ENCODE measurements around the gene UBR2.
"Not testable (repeated sequence)": the region's sequence is repeated elsewhere in the genome, so short reads cannot be mapped to it uniquely, and the experiment has no call there.

The UBR2 gene

DNA sequence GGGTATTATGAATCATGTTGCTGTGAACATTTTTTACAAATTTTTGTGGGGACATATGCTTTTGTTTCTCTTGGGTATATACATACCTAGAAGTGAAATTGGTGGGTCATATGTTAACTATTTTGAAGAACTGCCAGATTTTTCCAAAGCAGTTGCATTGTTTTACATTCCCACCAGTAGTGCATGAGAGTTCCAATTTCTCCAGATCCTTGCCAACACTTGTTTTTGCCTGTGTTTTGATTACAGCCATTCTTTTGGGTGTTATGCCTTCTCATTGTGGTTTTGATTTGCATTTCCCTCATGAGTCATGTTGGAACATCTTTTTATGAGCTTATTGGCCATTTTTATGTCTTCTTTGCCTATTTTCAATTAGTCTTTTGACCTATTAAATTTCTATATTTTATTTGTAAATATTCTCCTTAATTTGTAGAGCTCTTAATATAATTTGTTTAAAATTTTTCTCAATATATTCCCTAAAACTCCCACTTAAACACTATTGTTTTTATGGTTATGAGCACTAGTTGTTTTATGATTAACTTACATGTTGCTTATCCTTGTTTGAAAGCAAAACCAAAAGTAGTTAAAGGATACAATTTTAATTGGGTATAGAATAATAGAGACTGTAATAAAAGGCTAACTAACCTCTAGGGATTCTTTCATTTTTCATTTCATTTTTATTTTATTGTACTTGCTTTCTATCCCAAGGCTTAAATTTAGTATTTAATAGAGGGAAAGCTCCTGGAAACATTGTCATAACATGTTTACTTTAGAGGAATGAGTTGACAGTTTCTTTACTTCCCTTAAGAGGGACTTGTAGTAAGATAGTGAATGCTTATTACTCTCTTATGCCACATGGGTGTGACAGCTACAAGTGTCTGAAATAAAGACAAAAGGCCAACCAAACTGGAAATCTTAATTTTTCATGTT, 5.5 kb downstream of the UBR2 start:
- Histone ChIP-seq H3K9me3 (ENCODE audit: control insufficient read depth in 2 of 2, low read length in 2 of 2) (no peaks in the 10 kb centered on the region), H3K36me3 (ENCODE audit: control insufficient read depth in 2 of 2, insufficient read depth in 2 of 2, low read length in 2 of 2) (peaks cover 0 to 4% of the 10 kb centered on the region in 2 donors), H3K27me3 (ENCODE audit: control insufficient read depth in 1 of 2, insufficient read depth in 2 of 2, low read length in 2 of 2) (no peaks in the 10 kb centered on the region), H3K4me1 (ENCODE audit: control insufficient read depth, insufficient read depth, low read length) (peaks cover 15% of the 10 kb centered on the region), H3K27ac (ENCODE audit: low read length) (no peak overlapping the region), H3K4me3 (ENCODE audit: low read length in 2 of 2) (no peak overlapping the region), H3K9ac (ENCODE audit: low read length in 2 of 2) (no peak overlapping the region)

- no peaks in the 10 kb centered on the region for H3K9me3 ChIP-seq (ENCODE audit: control insufficient read depth in 2 of 2, low read length in 2 of 2)
- H3K27ac ChIP-seq (ENCODE audit: low read length): no peak overlapping the region
- H3K9ac ChIP-seq (ENCODE audit: low read length in 2 of 2): no peak overlapping the region
- H3K4me3 ChIP-seq (ENCODE audit: low read length in 2 of 2): no peak overlapping the region
- H3K36me3 ChIP-seq (ENCODE audit: control insufficient read depth in 2 of 2, insufficient read depth in 2 of 2, low read length in 2 of 2): peaks cover 8 to 10% of the 10 kb centered on the region in 2 donors
- peaks cover 12% of the 10 kb centered on the region for H3K4me1 ChIP-seq (ENCODE audit: control insufficient read depth, insufficient read depth, low read length)
- no peaks in the 10 kb centered on the region for H3K27me3 ChIP-seq (ENCODE audit: control insufficient read depth in 1 of 2, insufficient read depth in 2 of 2, low read length in 2 of 2)
These were observed 7.9 kb downstream of the UBR2 start for GRCh38 chr6:42571611-42572342.

- Histone ChIP-seq H3K27ac (ENCODE audit: low read length) (no peak overlapping the region), H3K9ac (ENCODE audit: low read length in 2 of 2) (no peak overlapping the region), H3K27me3 (ENCODE audit: control insufficient read depth in 1 of 2, insufficient read depth in 2 of 2, low read length in 2 of 2) (no peaks in the 10 kb centered on the region), H3K9me3 (ENCODE audit: control insufficient read depth in 2 of 2, low read length in 2 of 2) (no peaks in the 10 kb centered on the region), H3K36me3 (ENCODE audit: control insufficient read depth in 2 of 2, insufficient read depth in 2 of 2, low read length in 2 of 2) (peaks cover 8 to 10% of the 10 kb centered on the region in 2 donors), H3K4me1 (ENCODE audit: control insufficient read depth, insufficient read depth, low read length) (peaks cover 12% of the 10 kb centered on the region), H3K4me3 (ENCODE audit: low read length in 2 of 2) (no peak overlapping the region)
These were observed 8.7 kb downstream of the UBR2 start for GRCh38 chr6:42572523-42572922.

DNA sequence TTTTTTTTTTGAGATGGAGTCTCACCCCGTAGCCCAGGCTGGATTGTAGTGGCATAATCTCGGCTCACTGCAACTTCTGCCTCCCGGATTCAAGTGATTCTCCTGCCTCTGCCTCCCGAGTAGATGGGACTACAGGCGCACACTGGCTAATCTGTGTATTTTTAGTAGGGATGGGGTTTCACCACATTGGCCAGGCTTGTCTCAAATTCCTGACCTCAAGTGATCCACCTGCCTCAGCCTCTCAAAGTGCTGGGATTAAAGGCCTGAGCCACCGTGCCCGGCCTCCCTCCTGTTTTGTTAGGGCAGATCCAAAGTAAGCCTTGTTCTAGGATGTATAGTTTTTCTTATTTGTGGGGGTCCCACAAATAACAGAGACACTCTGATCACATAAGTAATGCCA, 12.7 kb downstream of the UBR2 start:
- H3K27ac ChIP-seq (ENCODE audit: low read length); H3K4me3 ChIP-seq (ENCODE audit: low read length in 2 of 2); H3K9me3 ChIP-seq (ENCODE audit: control insufficient read depth in 2 of 2, low read length in 2 of 2); H3K9ac ChIP-seq (ENCODE audit: low read length in 2 of 2); H3K27me3 ChIP-seq (ENCODE audit: control insufficient read depth in 1 of 2, insufficient read depth in 2 of 2, low read length in 2 of 2); H3K4me1 ChIP-seq (ENCODE audit: control insufficient read depth, insufficient read depth, low read length): not testable (repeated sequence)
- H3K36me3 ChIP-seq (ENCODE audit: control insufficient read depth in 2 of 2, insufficient read depth in 2 of 2, low read length in 2 of 2): peaks cover 8 to 14% of the 10 kb centered on the region in 2 donors

GRCh38 chr6:42598300-42598699, 34.5 kb downstream of the UBR2 start:
- peaks cover 0 to 4% of the 10 kb centered on the region in 2 donors for H3K36me3 ChIP-seq (ENCODE audit: control insufficient read depth in 2 of 2, insufficient read depth in 2 of 2, low read length in 2 of 2)
- H3K9me3 ChIP-seq (ENCODE audit: control insufficient read depth in 2 of 2, low read length in 2 of 2): no peaks in the 10 kb centered on the region
- H3K9ac ChIP-seq (ENCODE audit: low read length in 2 of 2): no peak overlapping the region
- no peaks in the 10 kb centered on the region for H3K4me1 ChIP-seq (ENCODE audit: control insufficient read depth, insufficient read depth, low read length)
- no peak overlapping the region for H3K4me3 ChIP-seq (ENCODE audit: low read length in 2 of 2)
- no peak overlapping the region for H3K27ac ChIP-seq (ENCODE audit: low read length)
- no peaks in the 10 kb centered on the region for H3K27me3 ChIP-seq (ENCODE audit: control insufficient read depth in 1 of 2, insufficient read depth in 2 of 2, low read length in 2 of 2)

- Histone ChIP-seq H3K9me3 (ENCODE audit: control insufficient read depth in 2 of 2, low read length in 2 of 2) (no peaks in the 10 kb centered on the region), H3K36me3 (ENCODE audit: control insufficient read depth in 2 of 2, insufficient read depth in 2 of 2, low read length in 2 of 2) (peaks cover 0 to 4% of the 10 kb centered on the region in 2 donors)
These were observed 35.7 kb downstream of the UBR2 start for GRCh38 chr6:42599558-42599957.

DNA sequence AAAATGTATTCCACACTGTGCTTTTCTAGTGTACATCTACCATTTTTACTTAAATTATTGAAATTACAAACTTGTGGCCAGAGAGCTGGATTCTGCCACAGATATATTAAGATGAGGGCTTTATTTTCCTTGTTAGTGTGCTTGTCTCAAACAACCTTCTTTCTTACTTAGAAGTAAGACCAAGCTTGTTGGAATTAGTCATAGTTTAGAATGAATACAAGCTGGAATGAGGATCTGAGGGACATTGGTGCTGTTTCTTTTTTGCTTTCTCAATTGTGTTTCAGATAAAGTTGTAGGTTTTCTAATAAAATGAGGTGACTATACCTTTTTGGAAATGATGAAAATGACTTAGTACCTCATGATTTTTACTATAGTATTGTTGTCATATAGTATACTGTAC, 40.3 kb downstream of the UBR2 start:
- Histone ChIP-seq H3K4me1 (ENCODE audit: control insufficient read depth, insufficient read depth, low read length) (no peaks in the 10 kb centered on the region), H3K9ac (ENCODE audit: low read length in 2 of 2) (no peak overlapping the region), H3K36me3 (ENCODE audit: control insufficient read depth in 2 of 2, insufficient read depth in 2 of 2, low read length in 2 of 2) (peaks cover 0 to 6% of the 10 kb centered on the region in 2 donors), H3K27ac (ENCODE audit: low read length) (no peak overlapping the region), H3K4me3 (ENCODE audit: low read length in 2 of 2) (no peak overlapping the region), H3K9me3 (ENCODE audit: control insufficient read depth in 2 of 2, low read length in 2 of 2) (no peaks in the 10 kb centered on the region), H3K27me3 (ENCODE audit: control insufficient read depth in 1 of 2, insufficient read depth in 2 of 2, low read length in 2 of 2) (no peaks in the 10 kb centered on the region)

More at GRCh38 chr6:42599558-42599957, 35.7 kb downstream of the UBR2 start:
- Histone ChIP-seq H3K27me3 (ENCODE audit: control insufficient read depth in 1 of 2, insufficient read depth in 2 of 2, low read length in 2 of 2) (no peaks in the 10 kb centered on the region), H3K4me3 (ENCODE audit: low read length in 2 of 2) (no peak overlapping the region), H3K9ac (ENCODE audit: low read length in 2 of 2) (no peak overlapping the region), H3K4me1 (ENCODE audit: control insufficient read depth, insufficient read depth, low read length) (no peaks in the 10 kb centered on the region), H3K27ac (ENCODE audit: low read length) (no peak overlapping the region)

GRCh38 chr6:42604699-42605098, 40.9 kb downstream of the UBR2 start:
- not testable (repeated sequence) for H3K36me3 ChIP-seq (ENCODE audit: control insufficient read depth in 2 of 2, insufficient read depth in 2 of 2, low read length in 2 of 2); H3K9ac ChIP-seq (ENCODE audit: low read length in 2 of 2); H3K4me3 ChIP-seq (ENCODE audit: low read length in 2 of 2); H3K27me3 ChIP-seq (ENCODE audit: control insufficient read depth in 1 of 2, insufficient read depth in 2 of 2, low read length in 2 of 2); H3K9me3 ChIP-seq (ENCODE audit: control insufficient read depth in 2 of 2, low read length in 2 of 2); H3K4me1 ChIP-seq (ENCODE audit: control insufficient read depth, insufficient read depth, low read length); H3K27ac ChIP-seq (ENCODE audit: low read length)

DNA sequence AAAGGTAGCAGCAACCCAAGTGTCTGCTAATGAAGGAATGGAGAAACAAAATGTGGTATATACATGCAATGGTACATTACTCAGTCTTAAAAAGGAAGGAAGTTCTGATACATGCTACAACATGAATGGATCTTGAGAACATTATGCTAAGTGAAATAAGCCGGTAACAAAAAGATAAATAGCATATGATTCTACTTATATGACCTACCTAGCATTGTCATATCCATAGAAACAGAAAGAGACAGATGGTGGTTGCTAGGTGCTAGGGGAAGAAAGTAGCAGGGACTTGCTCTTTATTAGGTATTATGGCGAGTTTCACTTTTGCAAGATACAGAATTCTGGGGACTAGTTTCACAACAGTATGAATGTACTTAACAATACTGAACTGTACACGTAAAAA, 46.6 kb downstream of the UBR2 start:
- Histone ChIP-seq H3K27ac (ENCODE audit: low read length) (no peak overlapping the region), H3K9me3 (ENCODE audit: control insufficient read depth in 2 of 2, low read length in 2 of 2) (no peaks in the 10 kb centered on the region), H3K27me3 (ENCODE audit: control insufficient read depth in 1 of 2, insufficient read depth in 2 of 2, low read length in 2 of 2) (no peaks in the 10 kb centered on the region), H3K36me3 (ENCODE audit: control insufficient read depth in 2 of 2, insufficient read depth in 2 of 2, low read length in 2 of 2) (peaks cover 6 to 21% of the 10 kb centered on the region in 2 donors), H3K9ac (ENCODE audit: low read length in 2 of 2) (no peak overlapping the region), H3K4me3 (ENCODE audit: low read length in 2 of 2) (no peak overlapping the region), H3K4me1 (ENCODE audit: control insufficient read depth, insufficient read depth, low read length) (no peaks in the 10 kb centered on the region)

DNA sequence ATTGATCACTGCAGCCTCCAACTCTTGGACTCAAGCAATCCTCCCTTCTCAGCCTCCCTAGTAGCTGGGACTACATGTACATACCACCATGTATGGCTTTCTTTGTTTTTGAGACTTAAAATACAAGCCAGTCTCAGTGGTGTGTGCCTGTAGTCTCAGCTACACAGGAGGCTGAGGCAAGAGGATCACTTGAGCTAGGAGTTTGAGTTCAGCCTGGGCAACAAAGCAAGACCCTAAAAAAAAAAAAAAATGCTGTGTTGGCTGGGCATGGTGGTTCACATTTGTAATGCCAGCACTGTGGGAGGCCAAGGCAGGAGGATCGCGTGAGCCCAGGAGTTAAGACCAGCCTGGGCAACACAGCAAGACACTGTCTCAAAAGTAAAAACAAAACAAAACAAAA, 51.7 kb downstream of the UBR2 start:
- H3K36me3 ChIP-seq (ENCODE audit: control insufficient read depth in 2 of 2, insufficient read depth in 2 of 2, low read length in 2 of 2): peaks cover 26 to 43% of the 10 kb centered on the region in 2 donors
- H3K9me3 ChIP-seq (ENCODE audit: control insufficient read depth in 2 of 2, low read length in 2 of 2): no peaks in the 10 kb centered on the region
- no peak overlapping the region for H3K9ac ChIP-seq (ENCODE audit: low read length in 2 of 2)
- H3K4me1 ChIP-seq (ENCODE audit: control insufficient read depth, insufficient read depth, low read length): no peaks in the 10 kb centered on the region
- H3K4me3 ChIP-seq (ENCODE audit: low read length in 2 of 2): no peak overlapping the region
- no peak overlapping the region for H3K27ac ChIP-seq (ENCODE audit: low read length)
- no peaks in the 10 kb centered on the region for H3K27me3 ChIP-seq (ENCODE audit: control insufficient read depth in 1 of 2, insufficient read depth in 2 of 2, low read length in 2 of 2)

GRCh38 chr6:42616716-42617115, 52.9 kb downstream of the UBR2 start:
- no peaks in the 10 kb centered on the region for H3K4me1 ChIP-seq (ENCODE audit: control insufficient read depth, insufficient read depth, low read length)
- H3K9me3 ChIP-seq (ENCODE audit: control insufficient read depth in 2 of 2, low read length in 2 of 2): no peaks in the 10 kb centered on the region
- no peak overlapping the region for H3K27ac ChIP-seq (ENCODE audit: low read length)
- H3K36me3 ChIP-seq (ENCODE audit: control insufficient read depth in 2 of 2, insufficient read depth in 2 of 2, low read length in 2 of 2): peaks cover 26 to 46% of the 10 kb centered on the region in 2 donors
- H3K9ac ChIP-seq (ENCODE audit: low read length in 2 of 2): no peak overlapping the region
- H3K27me3 ChIP-seq (ENCODE audit: control insufficient read depth in 1 of 2, insufficient read depth in 2 of 2, low read length in 2 of 2): no peaks in the 10 kb centered on the region
- H3K4me3 ChIP-seq (ENCODE audit: low read length in 2 of 2): no peak overlapping the region
